Suprapubic skin (tissue), 4 donors: ENCODE results near the gene NFE2L2. TPM values are rescaled to one million over a fixed set of nuclear protein-coding genes. Genes with fewer than 3 reads are reported as not detected.

Experiments used
- DNase-seq, 2 donors: peaks; one replicate each; pipeline ENCODE4 v3.0.0-alpha.2; 2019; ENCODE audit warnings: low spot score in 2 of 2
- H3K27ac ChIP-seq: fragments of 200-600 bp; sonication (generic); one replicate; pipeline ENCODE4 v1.5.1; 2019
- H3K27me3 ChIP-seq: fragments of 200-600 bp; sonication (generic); one replicate; pipeline ENCODE4 v1.5.1; 2019
- H3K36me3 ChIP-seq: fragments of 200-600 bp; sonication (generic); one replicate; pipeline ENCODE4 v1.5.1; 2019
- H3K4me1 ChIP-seq: fragments of 200-600 bp; sonication (generic); one replicate; pipeline ENCODE4 v1.5.1; 2019
- H3K4me3 ChIP-seq: fragments of 200-600 bp; sonication (generic); one replicate; pipeline ENCODE4 v1.5.1; 2019; ENCODE audit warnings: mild to moderate bottlenecking
- H3K9me3 ChIP-seq: fragments of 200-600 bp; sonication (generic); one replicate; pipeline ENCODE4 v1.5.1; 2019
- CTCF ChIP-seq, 2 donors: fragments of 200-600 bp in 1 of 2; fragments of 450-650 bp in 1 of 2; sonication (generic) in 1 of 2; IDR thresholded peaks; one replicate each; pipeline ENCODE4 v1.5.1; 2016 to 2019; ENCODE audit warnings: antibody characterized with exemption in 2 of 2, mild to moderate bottlenecking in 1 of 2, moderate library complexity in 1 of 2
- EP300 ChIP-seq: sonication (generic); formaldehyde crosslinking; IDR thresholded peaks from one replicate; pipeline ENCODE4 v1.6.1; 2017; ENCODE audit warnings: antibody characterized with exemption
- POLR2A ChIP-seq, 2 donors: fragments of 450-650 bp; IDR thresholded peaks; one replicate each; pipeline ENCODE4 v1.6.1; 2017; ENCODE audit warnings: antibody characterized with exemption in 2 of 2, mild to moderate bottlenecking in 2 of 2, moderate library complexity in 2 of 2
- POLR2AphosphoS5 ChIP-seq, 3 donors: sonication (generic); formaldehyde crosslinking; IDR thresholded peaks; one replicate each; pipeline ENCODE4 v1.6.1; 2017; ENCODE audit warnings: antibody characterized with exemption in 3 of 3
- WGBS: methylation state at CpG from one replicate; pipeline ENCODE4 v1.1.5; 2018; 5-methylcytosine and 5-hydroxymethylcytosine counted together
- total RNA-seq, 4 donors: library from RNA; depleted of rRNA; stranded (reverse); fragments of >200 nt; gene quantifications; one replicate each; pipeline ENCODE4 v1.1.0, GENCODE V29; 2016

NFE2L2 gene
- total RNA-seq, 4 donors from 2014 or later = 130 to 180 (median 160) TPM

- TF ChIP-seq CTCF (IDR thresholded peaks at IDR 0.05) (no peak), POLR2AphosphoS5 (IDR thresholded peaks at IDR 0.05) (no peak), EP300 (no peak), POLR2A (IDR thresholded peaks at IDR 0.05) (no peak)
- no peaks in the 10 kb centered on the region for H3K9me3 ChIP-seq
- no peak overlapping the region for H3K27ac ChIP-seq
- H3K36me3 ChIP-seq = no peaks in the 10 kb centered on the region
- no peak overlapping the region for H3K4me3 ChIP-seq
- H3K4me1 ChIP-seq = no peaks in the 10 kb centered on the region
- H3K27me3 ChIP-seq = no peaks in the 10 kb centered on the region
- DNase-seq = no peak
- WGBS = 75% methylated on average over 1 of the region's 1 CpG
These were observed 69.3 kb downstream of the NFE2L2 start for GRCh38 chr2:177195194-177195593.

- Histone ChIP-seq H3K9me3 (no peaks in the 10 kb centered on the region), H3K36me3 (no peaks in the 10 kb centered on the region), H3K27me3 (no peaks in the 10 kb centered on the region), H3K4me1 (no peaks in the 10 kb centered on the region), H3K4me3 (no peak overlapping the region), H3K27ac (no peak overlapping the region)
- TF ChIP-seq EP300 = no peak
- TF ChIP-seq POLR2A (IDR thresholded peaks at IDR 0.05) = no peak
- no peak for TF ChIP-seq POLR2AphosphoS5 (IDR thresholded peaks at IDR 0.05)
- TF ChIP-seq CTCF (IDR thresholded peaks at IDR 0.05) = no peak
- WGBS = 87% methylated on average over 4 of the region's 4 CpGs
- DNase-seq = no peak
These were observed 71.3 kb downstream of the NFE2L2 start for GRCh38 chr2:177193240-177193639.

GRCh38 chr2:177192788-177193187 is 71.7 kb downstream of the NFE2L2 start:
- H3K27me3 ChIP-seq = no peaks in the 10 kb centered on the region
- 59% methylated on average over 1 of the region's 1 CpG for WGBS
- DNase-seq = no peak

GRCh38 chr2:177190941-177191340 is 73.6 kb downstream of the NFE2L2 start:
- TF ChIP-seq POLR2A (IDR thresholded peaks at IDR 0.05) (no peak), EP300 (no peak), POLR2AphosphoS5 (IDR thresholded peaks at IDR 0.05) (no peak), CTCF (IDR thresholded peaks at IDR 0.05) (no peak)
- no peak for DNase-seq
- WGBS = 94% methylated on average over 1 of the region's 1 CpG

More at GRCh38 chr2:177192788-177193187, 71.7 kb downstream of the NFE2L2 start:
- H3K36me3 ChIP-seq = no peaks in the 10 kb centered on the region
- H3K9me3 ChIP-seq = no peaks in the 10 kb centered on the region
- H3K4me3 ChIP-seq = no peak overlapping the region
- no peak overlapping the region for H3K27ac ChIP-seq
- TF ChIP-seq POLR2AphosphoS5 (IDR thresholded peaks at IDR 0.05) (no peak), EP300 (no peak), POLR2A (IDR thresholded peaks at IDR 0.05) (no peak), CTCF (IDR thresholded peaks at IDR 0.05) (no peak)
- no peaks in the 10 kb centered on the region for H3K4me1 ChIP-seq

GRCh38 chr2:177188482-177189469 is 75.8 kb downstream of the NFE2L2 start:
- Histone ChIP-seq H3K27me3 (no peaks in the 10 kb centered on the region), H3K4me1 (no peaks in the 10 kb centered on the region), H3K36me3 (no peaks in the 10 kb centered on the region), H3K9me3 (no peaks in the 10 kb centered on the region), H3K4me3 (no peak overlapping the region), H3K27ac (no peak overlapping the region)
- TF ChIP-seq POLR2AphosphoS5 (IDR thresholded peaks at IDR 0.05) (no peak), EP300 (no peak), CTCF (IDR thresholded peaks at IDR 0.05) (no peak), POLR2A (IDR thresholded peaks at IDR 0.05) (no peak)
- no peak for DNase-seq
- 94% methylated on average over 7 of the region's 7 CpGs for WGBS

More at GRCh38 chr2:177190941-177191340, 73.6 kb downstream of the NFE2L2 start:
- no peaks in the 10 kb centered on the region for H3K27me3 ChIP-seq
- H3K4me1 ChIP-seq = no peaks in the 10 kb centered on the region
- H3K9me3 ChIP-seq = no peaks in the 10 kb centered on the region
- no peak overlapping the region for H3K27ac ChIP-seq
- H3K4me3 ChIP-seq = no peak overlapping the region
- no peaks in the 10 kb centered on the region for H3K36me3 ChIP-seq
